ENCODE results near the gene TWIST2. TPM values are rescaled to one million over a fixed set of nuclear protein-coding genes. Genes with fewer than 3 reads are reported as not detected.

Gene TWIST2
- total RNA-seq, 1 donor, result 9.4 TPM

GRCh38 chr2:238896641-238897040 is 48.8 kb downstream of the TWIST2 start:
- Histone ChIP-seq H3K79me2 (ENCODE audit: insufficient read depth, low read length) (peaks cover 3% of the 10 kb centered on the region), H2AFZ (ENCODE audit: low read length) (no peak overlapping the region), H3K27ac (ENCODE audit: low read depth, low read length) (no peak overlapping the region), H3K4me2 (ENCODE audit: insufficient read depth, low read length) (no peak overlapping the region), H3K27me3 (ENCODE audit: insufficient read depth, low read length) (no peaks in the 10 kb centered on the region), H4K20me1 (ENCODE audit: insufficient read depth, low read length) (peaks cover 13% of the 10 kb centered on the region), H3K36me3 (ENCODE audit: insufficient read depth, low read length) (no peaks in the 10 kb centered on the region), H3K4me3 (ENCODE audit: insufficient read depth, low read length) (no peak overlapping the region), H3K9me3 (ENCODE audit: low read depth, low read length) (no peaks in the 10 kb centered on the region), H3K4me1 (ENCODE audit: insufficient read depth, low read length) (peaks cover 13% of the 10 kb centered on the region)
- no peak for DNase-seq (ENCODE audit: insufficient read length, low spot score, missing footprints)
- TF ChIP-seq CTCF (IDR thresholded peaks at IDR 0.05; ENCODE audit: extremely low read depth, low read depth, low read length), result no peak

- Histone ChIP-seq H3K4me3 (ENCODE audit: insufficient read depth, low read length) (no peak overlapping the region), H2AFZ (ENCODE audit: low read length) (no peak overlapping the region), H3K4me2 (ENCODE audit: insufficient read depth, low read length) (no peak overlapping the region), H3K27ac (ENCODE audit: low read depth, low read length) (no peak overlapping the region), H3K27me3 (ENCODE audit: insufficient read depth, low read length) (no peaks in the 10 kb centered on the region), H3K36me3 (ENCODE audit: insufficient read depth, low read length) (no peaks in the 10 kb centered on the region), H3K9me3 (ENCODE audit: low read depth, low read length) (no peaks in the 10 kb centered on the region), H4K20me1 (ENCODE audit: insufficient read depth, low read length) (peaks cover 13% of the 10 kb centered on the region), H3K4me1 (ENCODE audit: insufficient read depth, low read length) (peaks cover 13% of the 10 kb centered on the region), H3K79me2 (ENCODE audit: insufficient read depth, low read length) (peaks cover 8% of the 10 kb centered on the region)
- TF ChIP-seq CTCF (IDR thresholded peaks at IDR 0.05; ENCODE audit: extremely low read depth, low read depth, low read length), result no peak
- DNase-seq (ENCODE audit: insufficient read length, low spot score, missing footprints), result no peak
These were observed 49.4 kb downstream of the TWIST2 start for GRCh38 chr2:238897122-238897880.

GRCh38 chr2:238897911-238898311 is 50.0 kb downstream of the TWIST2 start:
- DNase-seq (ENCODE audit: insufficient read length, low spot score, missing footprints), result no peak
- Histone ChIP-seq H3K4me1 (ENCODE audit: insufficient read depth, low read length) (peaks cover 13% of the 10 kb centered on the region), H3K27me3 (ENCODE audit: insufficient read depth, low read length) (no peaks in the 10 kb centered on the region), H3K9me3 (ENCODE audit: low read depth, low read length) (no peaks in the 10 kb centered on the region), H2AFZ (ENCODE audit: low read length) (no peak overlapping the region), H3K4me2 (ENCODE audit: insufficient read depth, low read length) (no peak overlapping the region), H3K36me3 (ENCODE audit: insufficient read depth, low read length) (no peaks in the 10 kb centered on the region), H3K79me2 (ENCODE audit: insufficient read depth, low read length) (peaks cover 8% of the 10 kb centered on the region), H3K27ac (ENCODE audit: low read depth, low read length) (no peak overlapping the region), H3K4me3 (ENCODE audit: insufficient read depth, low read length) (no peak overlapping the region), H4K20me1 (ENCODE audit: insufficient read depth, low read length) (peaks cover 13% of the 10 kb centered on the region)
- TF ChIP-seq CTCF (IDR thresholded peaks at IDR 0.05; ENCODE audit: extremely low read depth, low read depth, low read length), result no peak

GRCh38 chr2:238898534-238899281 is 50.8 kb downstream of the TWIST2 start:
- no peaks in the 10 kb centered on the region for H3K27me3 ChIP-seq (ENCODE audit: insufficient read depth, low read length)
- H4K20me1 ChIP-seq (ENCODE audit: insufficient read depth, low read length), result peaks cover 13% of the 10 kb centered on the region
- peaks cover 13% of the 10 kb centered on the region for H3K4me1 ChIP-seq (ENCODE audit: insufficient read depth, low read length)
- peaks cover 10% of the 10 kb centered on the region for H3K79me2 ChIP-seq (ENCODE audit: insufficient read depth, low read length)
- no peaks in the 10 kb centered on the region for H3K9me3 ChIP-seq (ENCODE audit: low read depth, low read length)
- no peak for TF ChIP-seq CTCF (IDR thresholded peaks at IDR 0.05; ENCODE audit: extremely low read depth, low read depth, low read length)
- no peak overlapping the region for H3K27ac ChIP-seq (ENCODE audit: low read depth, low read length)
- DNase-seq (ENCODE audit: insufficient read length, low spot score, missing footprints), result peak; percentile 58
- H3K36me3 ChIP-seq (ENCODE audit: insufficient read depth, low read length), result no peaks in the 10 kb centered on the region
- H2AFZ ChIP-seq (ENCODE audit: low read length), result no peak overlapping the region
- no peak overlapping the region for H3K4me3 ChIP-seq (ENCODE audit: insufficient read depth, low read length)
- H3K4me2 ChIP-seq (ENCODE audit: insufficient read depth, low read length), result no peak overlapping the region
